ENCODE data around the gene SPINT2.

Gene SPINT2

GRCh38 chr19:38268539-38268938 lies 4.2 kb downstream of the SPINT2 start:
- DNase-seq: no peak

GRCh38 chr19:38270587-38271167 lies 6.3 kb downstream of the SPINT2 start:
- DNase-seq: no peak

- DNase-seq: no peak
Measured at GRCh38 chr19:38273499-38273898, 9.1 kb downstream of the SPINT2 start.

GRCh38 chr19:38274739-38275138 lies 10.4 kb downstream of the SPINT2 start:
- no peak for DNase-seq

GRCh38 chr19:38276942-38277517 lies 12.7 kb downstream of the SPINT2 start:
- no peak for DNase-seq

GRCh38 chr19:38277549-38277948 lies 13.2 kb downstream of the SPINT2 start:
- no peak for DNase-seq

GRCh38 chr19:38277969-38278680 lies 13.8 kb downstream of the SPINT2 start:
- DNase-seq: no peak

GRCh38 chr19:38278751-38279150 lies 14.4 kb downstream of the SPINT2 start:
- DNase-seq: no peak

GRCh38 chr19:38280030-38280921 lies 15.9 kb downstream of the SPINT2 start:
- no peak for DNase-seq

GRCh38 chr19:38281811-38282566 lies 17.6 kb downstream of the SPINT2 start:
- DNase-seq: no peak

GRCh38 chr19:38283271-38283670 lies 18.9 kb downstream of the SPINT2 start:
- no peak for DNase-seq

GRCh38 chr19:38284422-38284821 lies 20.0 kb downstream of the SPINT2 start:
- DNase-seq: no peak

GRCh38 chr19:38285567-38285966 lies 21.2 kb downstream of the SPINT2 start:
- DNase-seq: no peak

- no peak for DNase-seq
Measured at GRCh38 chr19:38287604-38288003, 23.2 kb downstream of the SPINT2 start.

GRCh38 chr19:38288123-38288855 lies 23.9 kb downstream of the SPINT2 start:
- no peak for DNase-seq

- DNase-seq: no peak
Measured at GRCh38 chr19:38289955-38290354, 25.6 kb downstream of the SPINT2 start.

GRCh38 chr19:38290631-38291147 lies 26.3 kb downstream of the SPINT2 start:
- no peak for DNase-seq

- no peak for DNase-seq
Measured at GRCh38 chr19:38291855-38292254, 27.5 kb downstream of the SPINT2 start.

GRCh38 chr19:38293281-38293680 lies 28.9 kb downstream of the SPINT2 start:
- no peak for DNase-seq

GRCh38 chr19:38294090-38294489 lies 29.7 kb downstream of the SPINT2 start:
- DNase-seq: no peak

GRCh38 chr19:38298821-38299680 lies 34.7 kb downstream of the SPINT2 start:
- DNase-seq: no peak

All from NCI-H748 treated with DMSO at 0.1 percent for 48 hours (cell line).